NB4 (cell line): ENCODE data around the gene GPLD1.

Source experiments
- POLR2A ChIP-seq: IDR thresholded peaks from 2 replicates; pipeline ENCODE4 v1.6.1; 2011; ENCODE audit warnings: mild to moderate bottlenecking; ENCODE audit not compliant: insufficient read length; ENCODE audit errors: extremely low read depth
- TF ChIP-seq, protein P1 (sequence below): IDR thresholded peaks from one replicate; pipeline ENCODE4 v1.5.1; 2012; ENCODE audit warnings: low read depth, low read length

DNA sequence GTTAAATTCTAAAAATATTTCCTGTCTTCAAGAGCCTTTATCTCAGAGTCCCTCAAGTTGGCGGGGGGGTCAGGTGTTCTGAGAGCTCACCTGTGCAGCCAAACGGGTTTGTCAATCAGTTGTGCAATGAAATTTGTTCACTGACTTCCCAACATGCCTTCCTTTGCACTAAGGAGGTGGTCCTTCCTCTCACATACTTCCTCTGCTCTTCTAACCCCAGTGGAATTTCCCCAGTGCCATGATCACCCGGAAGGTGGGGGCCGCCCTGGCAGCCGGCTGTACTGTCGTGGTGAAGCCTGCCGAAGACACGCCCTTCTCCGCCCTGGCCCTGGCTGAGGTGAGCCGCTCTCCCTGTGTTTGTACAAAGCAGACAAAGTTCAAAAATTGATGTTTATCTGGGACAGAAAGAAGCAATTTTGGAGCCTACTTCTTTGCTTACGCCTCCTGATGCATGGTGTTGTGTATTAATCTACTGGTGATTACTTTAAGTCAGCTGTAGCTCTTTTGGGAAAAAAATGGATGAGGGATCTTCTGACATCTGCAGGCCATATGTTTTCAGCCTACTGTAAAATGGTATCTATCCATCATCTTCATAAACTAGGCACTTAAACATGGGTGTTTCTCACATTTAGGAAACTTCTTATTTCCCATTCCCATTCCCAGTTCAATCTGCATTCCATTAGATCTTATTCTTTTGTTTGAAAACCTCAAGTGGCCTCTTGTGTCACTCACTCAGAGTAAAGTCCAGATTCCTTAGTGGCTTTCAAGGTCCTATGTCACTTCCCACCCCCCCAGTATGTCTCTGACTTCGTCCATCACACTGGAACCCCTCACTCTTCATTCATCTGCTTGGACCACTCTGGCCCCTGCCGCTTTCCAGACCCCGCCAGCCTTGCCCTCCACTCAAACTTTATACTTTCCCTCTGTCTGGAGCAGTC, 15.5 kb upstream of the GPLD1 start:
- TF ChIP-seq, protein P1, sequence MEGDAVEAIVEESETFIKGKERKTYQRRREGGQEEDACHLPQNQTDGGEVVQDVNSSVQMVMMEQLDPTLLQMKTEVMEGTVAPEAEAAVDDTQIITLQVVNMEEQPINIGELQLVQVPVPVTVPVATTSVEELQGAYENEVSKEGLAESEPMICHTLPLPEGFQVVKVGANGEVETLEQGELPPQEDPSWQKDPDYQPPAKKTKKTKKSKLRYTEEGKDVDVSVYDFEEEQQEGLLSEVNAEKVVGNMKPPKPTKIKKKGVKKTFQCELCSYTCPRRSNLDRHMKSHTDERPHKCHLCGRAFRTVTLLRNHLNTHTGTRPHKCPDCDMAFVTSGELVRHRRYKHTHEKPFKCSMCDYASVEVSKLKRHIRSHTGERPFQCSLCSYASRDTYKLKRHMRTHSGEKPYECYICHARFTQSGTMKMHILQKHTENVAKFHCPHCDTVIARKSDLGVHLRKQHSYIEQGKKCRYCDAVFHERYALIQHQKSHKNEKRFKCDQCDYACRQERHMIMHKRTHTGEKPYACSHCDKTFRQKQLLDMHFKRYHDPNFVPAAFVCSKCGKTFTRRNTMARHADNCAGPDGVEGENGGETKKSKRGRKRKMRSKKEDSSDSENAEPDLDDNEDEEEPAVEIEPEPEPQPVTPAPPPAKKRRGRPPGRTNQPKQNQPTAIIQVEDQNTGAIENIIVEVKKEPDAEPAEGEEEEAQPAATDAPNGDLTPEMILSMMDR, result no peak
- TF ChIP-seq POLR2A, result no peak
